Kidney (tissue), 14 donors: Measurements from ENCODE around the gene HLA-DOB. TPM values are rescaled to one million over a fixed set of nuclear protein-coding genes. Genes with fewer than 3 reads are reported as not detected.

Experiments used
- DNase-seq, 5 donors: peaks; one replicate each; pipeline ENCODE4 v3.0.0-alpha.2; 2013 to 2020
- FAIRE-seq: peaks from 2 replicates; lab custom pipeline; 2012; peaks lifted over from hg19 to GRCh38; lab: Jason Lieb, UNC
- H3K27ac ChIP-seq, 2 donors: one replicate each; pipeline ENCODE4 v1.7.0; 2013; ENCODE audit warnings: low read depth in 2 of 2, low read length in 2 of 2, inconsistent platforms in 1 of 2
- H3K27me3 ChIP-seq: one replicate; pipeline ENCODE4 v1.7.1; 2013; ENCODE audit warnings: low read length, inconsistent platforms; ENCODE audit not compliant: control insufficient read depth, insufficient read depth
- H3K36me3 ChIP-seq, 3 donors: one replicate each; pipeline versions ENCODE4 v1.7.0 to v1.7.1; 2013; ENCODE audit warnings: low read length in 3 of 3, control low read depth in 1 of 3, inconsistent platforms in 1 of 3; ENCODE audit not compliant: insufficient read depth in 3 of 3, control insufficient read depth in 2 of 3
- H3K4me1 ChIP-seq, 3 donors: one replicate each; pipeline versions ENCODE4 v1.7.0 to v1.7.1; 2013; ENCODE audit warnings: low read length in 3 of 3, inconsistent platforms in 1 of 3, low read depth in 1 of 3; ENCODE audit not compliant: control insufficient read depth in 2 of 3, insufficient read depth in 2 of 3
- H3K4me3 ChIP-seq, 3 donors: one replicate each; pipeline versions ENCODE4 v1.7.0 to v1.8.1; 2013; ENCODE audit warnings: low read length in 3 of 3, control low read depth in 1 of 3, inconsistent platforms in 1 of 3
- H3K9ac ChIP-seq, 3 donors: one replicate each; pipeline versions ENCODE4 v1.7.0 to v1.7.1; 2013; ENCODE audit warnings: low read length in 3 of 3, control low read depth in 1 of 3, inconsistent platforms in 1 of 3
- H3K9me3 ChIP-seq, 3 donors: one replicate each; pipeline versions ENCODE4 v1.7.0 to v1.7.1; 2013; ENCODE audit warnings: low read length in 3 of 3, control low read depth in 1 of 3, inconsistent platforms in 1 of 3; ENCODE audit not compliant: control insufficient read depth in 2 of 3, insufficient read depth in 1 of 3
- CTCF ChIP-seq: IDR thresholded peaks from 3 replicates; pipeline ENCODE4 v1.5.1; 2012; ENCODE audit warnings: mild to moderate bottlenecking, moderate library complexity, borderline replicate concordance; ENCODE audit not compliant: insufficient read depth; ENCODE audit errors: extremely low read depth
- intact Hi-C: fragments of 100-400 bp; cut with DNase I; formaldehyde crosslinking; loops from one replicate; pipeline ENCODE4 v1.11.1; 2022
- polyA plus RNA-seq: library from polyadenylated mRNA; stranded (reverse); fragments of 350-450 nt; fragmentation: Illumina TruSeq; extraction: RNeasy Lipid Tissue Mini Kit (QIAGEN cat#74804); gene quantifications from one replicate; pipeline ENCODE4 v1.2.3, GENCODE V29; 2014; ENCODE audit warnings: low read depth, low replicate concordance; ENCODE audit not compliant: insufficient read depth
- total RNA-seq: library from RNA; stranded (reverse); fragmentation: NEBNext Ultra II Directional; extraction: Animal tissue kit (Norgen Biotek cat#: 25700); gene quantifications from one replicate; pipeline ENCODE4 v1.2.1, GENCODE V29; 2021
- donor health status: control.
- donor health status: control.
- donor health status: control.
- donor health status: control.
- donor health status: control.
- donor health status: DM: yes; HTN: yes; CAD: no.
- donor health status: Normal renal cell carcinoma (clear cell type).

The HLA-DOB gene
- total and polyA plus RNA-seq, 2 donors from 2014 or later: 1.9 to 6.1 TPM

DNA sequence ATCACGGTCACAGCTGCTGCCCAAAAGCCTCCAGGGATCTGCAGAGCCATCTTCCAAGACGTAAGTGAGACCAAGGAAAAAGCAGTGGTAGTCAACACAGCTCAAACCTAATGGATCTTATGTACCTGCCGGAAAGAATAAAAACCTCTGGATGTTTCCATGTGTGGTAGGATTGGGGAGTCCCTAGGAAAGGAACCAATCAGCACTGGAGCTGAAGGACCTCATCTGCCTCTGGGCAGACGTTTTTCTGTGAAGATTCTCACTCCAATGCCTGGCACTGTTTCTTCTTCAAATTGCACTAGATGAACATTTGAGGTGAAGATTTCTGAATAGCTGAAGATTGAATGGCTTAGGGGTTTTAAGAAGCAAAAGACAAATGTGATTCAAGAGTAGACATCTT, 53.4 kb downstream of the HLA-DOB start, which contains the start of gene HLA-DQB2:
Gene HLA-DQB2, minus strand, starts transcription at position 112 of the 400 bp plus-strand sequence. Its CDS starts 62 bp downstream, at position 50.
- intact Hi-C loops: no loop called here
- Histone ChIP-seq H3K27ac (no peak within 1 kb of the TSS), H3K9ac (no peak within 1 kb of the TSS), H3K4me3 (no peak within 1 kb of the TSS), H3K27me3 (peaks cover 4% of the 10 kb centered on the region), H3K36me3 (no peaks in the 10 kb centered on the region), H3K4me1 (no peaks in the 10 kb centered on the region), H3K9me3 (no peaks in the 10 kb centered on the region)
- DNase-seq (peak in 1 of 5 donors; percentile 11), FAIRE-seq (no peak)
- no peak for TF ChIP-seq CTCF

Other genes starting within 250 kb of the HLA-DOB start
- gene HLA-DRB1, start 227.2 kb downstream of the HLA-DOB start, total RNA-seq: 267 TPM
- gene HLA-DRB1, start 227.2 kb downstream of the HLA-DOB start, polyA plus RNA-seq: 280 TPM
- 63.5 TPM for gene HLA-DQA1, start 179.6 kb downstream of the HLA-DOB start, total RNA-seq
- 29.6 TPM for gene HLA-DQA1, start 179.6 kb downstream of the HLA-DOB start, polyA plus RNA-seq
- gene HLA-DQB1, start 150.3 kb downstream of the HLA-DOB start, total RNA-seq: 13.8 TPM
- 48.0 TPM for gene HLA-DQB1, start 150.3 kb downstream of the HLA-DOB start, polyA plus RNA-seq
- gene HLA-DQA2, start 75.6 kb downstream of the HLA-DOB start, total RNA-seq: 6.4 TPM
- 10.0 TPM for gene HLA-DQA2, start 75.6 kb downstream of the HLA-DOB start, polyA plus RNA-seq
- gene HLA-DQB2, start 53.5 kb downstream of the HLA-DOB start, total RNA-seq: 15.1 TPM
- gene HLA-DQB2, start 53.5 kb downstream of the HLA-DOB start, polyA plus RNA-seq: 1.7 TPM
- gene TAP2, start 21.7 kb upstream of the HLA-DOB start, total RNA-seq: 37.6 TPM
- gene TAP2, start 21.7 kb upstream of the HLA-DOB start, polyA plus RNA-seq: 25.4 TPM
- gene PSMB8, start 27.0 kb upstream of the HLA-DOB start, total RNA-seq: 79.6 TPM
- 90.6 TPM for gene PSMB8, start 27.0 kb upstream of the HLA-DOB start, polyA plus RNA-seq
- 45.4 TPM for gene TAP1, start 36.7 kb upstream of the HLA-DOB start, total RNA-seq
- gene TAP1, start 36.7 kb upstream of the HLA-DOB start, polyA plus RNA-seq: 32.1 TPM
- gene PSMB9, start 37.2 kb upstream of the HLA-DOB start, total RNA-seq: 56.6 TPM
- 52.8 TPM for gene PSMB9, start 37.2 kb upstream of the HLA-DOB start, polyA plus RNA-seq
- gene HLA-DMB, start 124.0 kb upstream of the HLA-DOB start, total RNA-seq: 78.0 TPM
- 45.5 TPM for gene HLA-DMB, start 124.0 kb upstream of the HLA-DOB start, polyA plus RNA-seq
- gene HLA-DMA, start 136.1 kb upstream of the HLA-DOB start, total RNA-seq: 98.5 TPM
- 101 TPM for gene HLA-DMA, start 136.1 kb upstream of the HLA-DOB start, polyA plus RNA-seq
- gene BRD2, start 151.6 kb upstream of the HLA-DOB start, total RNA-seq: 184 TPM
- gene BRD2, start 151.6 kb upstream of the HLA-DOB start, polyA plus RNA-seq: 73.9 TPM
- 21.6 TPM for gene HLA-DOA, start 192.6 kb upstream of the HLA-DOB start, total RNA-seq
- gene HLA-DOA, start 192.6 kb upstream of the HLA-DOB start, polyA plus RNA-seq: 10.8 TPM